RWPE2 (cell line): ENCODE measurements around the gene ARPC1A.
A peak's percentile ranks its signal among the peaks of the same experiment; 100 is the strongest.
"Not testable (repeated sequence)": the region's sequence is repeated elsewhere in the genome, so short reads cannot be mapped to it uniquely, and the experiment has no call there.

Source experiments
- ATAC-seq: fragments of 200-7000 bp; cut with Tn5 transposase; 3 replicates; pipeline ENCODE4 v1.9.1; 2021; ENCODE audit warnings: low read depth
- DNase-seq: peaks from one replicate; pipeline ENCODE4 v3.0.0-alpha.2; 2020; ENCODE audit warnings: low spot score
- H3K27ac ChIP-seq: fragments of 450-650 bp; 2 replicates; pipeline ENCODE4 v1.5.1; 2017; ENCODE audit warnings: mild to moderate bottlenecking; ENCODE audit not compliant: poor library complexity, severe bottlenecking
- H3K27me3 ChIP-seq: fragments of 250-450 bp; sonication (Bioruptor Pico); 2 replicates; pipeline ENCODE4 v1.5.1; 2021; ENCODE audit warnings: mild to moderate bottlenecking, moderate library complexity; ENCODE audit not compliant: insufficient read depth, poor library complexity, severe bottlenecking
- H3K36me3 ChIP-seq: fragments of 250-450 bp; sonication (Bioruptor Pico); 2 replicates; pipeline ENCODE4 v1.5.1; 2020; ENCODE audit warnings: low read depth, mild to moderate bottlenecking, moderate library complexity
- H3K4me1 ChIP-seq: fragments of 250-450 bp; sonication (Bioruptor Pico); 2 replicates; pipeline ENCODE4 v1.5.1; 2021; ENCODE audit warnings: mild to moderate bottlenecking, moderate library complexity; ENCODE audit not compliant: insufficient read depth, poor library complexity, severe bottlenecking
- H3K4me3 ChIP-seq: fragments of 250-450 bp; sonication (Bioruptor Pico); 2 replicates; pipeline ENCODE4 v1.5.1; 2021; ENCODE audit warnings: mild to moderate bottlenecking, moderate library complexity; ENCODE audit not compliant: severe bottlenecking
- H3K9me3 ChIP-seq: fragments of 250-450 bp; sonication (Bioruptor Pico); 2 replicates; pipeline ENCODE4 v1.5.1; 2021; ENCODE audit warnings: mild to moderate bottlenecking, moderate library complexity; ENCODE audit not compliant: severe bottlenecking
- TF ChIP-seq, protein P1 (sequence below): fragments of 450-650 bp; IDR thresholded peaks from one replicate; pipeline ENCODE4 v1.5.1; 2017; ENCODE audit warnings: mild to moderate bottlenecking, moderate library complexity; ENCODE audit not compliant: poor library complexity, severe bottlenecking

The ARPC1A gene

DNA sequence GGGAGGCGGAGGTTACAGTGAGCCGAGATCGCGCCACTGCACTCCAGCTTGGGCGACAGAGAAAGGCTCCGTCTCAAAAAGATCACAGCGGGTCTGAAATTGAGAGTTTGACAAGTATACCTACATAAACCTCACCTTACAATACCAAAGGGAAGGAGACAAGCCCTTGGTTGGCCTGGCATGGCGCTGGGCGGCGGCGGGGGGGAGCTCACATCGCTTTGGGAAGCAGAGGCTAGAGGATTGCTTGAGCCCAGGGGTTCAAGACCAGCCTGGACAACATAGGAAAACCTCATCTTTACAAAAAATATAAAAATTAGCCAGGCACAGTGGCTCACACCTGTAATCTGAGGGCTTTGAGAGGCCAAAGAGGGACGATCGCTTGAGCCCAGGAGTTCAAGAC is 1.1 kb upstream of the ARPC1A start:
- Histone ChIP-seq H3K27ac (no peak overlapping the region), H3K4me3 (peak overlapping the region; percentile 89), H3K4me1 (peaks cover 13% of the 10 kb centered on the region), H3K27me3 (no peaks in the 10 kb centered on the region), H3K36me3 (peaks cover 14% of the 10 kb centered on the region), H3K9me3 (no peaks in the 10 kb centered on the region)
- DNase-seq (no peak), ATAC-seq (no peak)
- TF ChIP-seq, protein P1, sequence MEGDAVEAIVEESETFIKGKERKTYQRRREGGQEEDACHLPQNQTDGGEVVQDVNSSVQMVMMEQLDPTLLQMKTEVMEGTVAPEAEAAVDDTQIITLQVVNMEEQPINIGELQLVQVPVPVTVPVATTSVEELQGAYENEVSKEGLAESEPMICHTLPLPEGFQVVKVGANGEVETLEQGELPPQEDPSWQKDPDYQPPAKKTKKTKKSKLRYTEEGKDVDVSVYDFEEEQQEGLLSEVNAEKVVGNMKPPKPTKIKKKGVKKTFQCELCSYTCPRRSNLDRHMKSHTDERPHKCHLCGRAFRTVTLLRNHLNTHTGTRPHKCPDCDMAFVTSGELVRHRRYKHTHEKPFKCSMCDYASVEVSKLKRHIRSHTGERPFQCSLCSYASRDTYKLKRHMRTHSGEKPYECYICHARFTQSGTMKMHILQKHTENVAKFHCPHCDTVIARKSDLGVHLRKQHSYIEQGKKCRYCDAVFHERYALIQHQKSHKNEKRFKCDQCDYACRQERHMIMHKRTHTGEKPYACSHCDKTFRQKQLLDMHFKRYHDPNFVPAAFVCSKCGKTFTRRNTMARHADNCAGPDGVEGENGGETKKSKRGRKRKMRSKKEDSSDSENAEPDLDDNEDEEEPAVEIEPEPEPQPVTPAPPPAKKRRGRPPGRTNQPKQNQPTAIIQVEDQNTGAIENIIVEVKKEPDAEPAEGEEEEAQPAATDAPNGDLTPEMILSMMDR: no peak

DNA sequence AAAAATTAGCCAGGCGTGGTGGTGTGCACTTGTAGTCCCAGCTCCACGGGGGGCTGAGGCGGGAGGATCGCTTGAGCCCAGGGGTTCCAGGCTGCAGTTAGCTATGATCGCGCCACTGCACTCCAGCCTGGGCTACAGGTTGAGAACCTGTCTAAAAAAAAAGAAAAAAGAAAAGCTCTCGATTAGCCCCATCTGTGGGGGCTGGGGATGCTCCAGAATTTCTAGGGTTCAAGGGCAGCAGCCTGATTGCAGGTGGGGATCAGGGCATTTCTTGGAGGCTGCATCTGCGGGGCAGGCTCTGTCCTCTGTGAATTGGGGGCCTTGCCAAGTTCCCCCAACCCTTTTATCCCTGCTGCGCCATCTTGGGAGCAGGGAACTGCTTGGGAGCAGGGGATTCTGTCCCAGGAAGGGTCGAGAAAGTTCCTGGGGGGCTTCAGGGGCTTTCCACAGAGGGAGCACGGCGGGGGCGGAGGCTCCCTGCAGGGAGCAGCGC is 651 bp upstream of the ARPC1A start:
- H3K36me3 ChIP-seq: peaks cover 19% of the 10 kb centered on the region
- H3K27me3 ChIP-seq: no peaks in the 10 kb centered on the region
- TF ChIP-seq, protein P1: no peak
- H3K4me3 ChIP-seq: peak overlapping the region; percentile 89
- ATAC-seq: no peak
- no peak for DNase-seq
- H3K27ac ChIP-seq: peak overlapping the region; percentile 57
- H3K4me1 ChIP-seq: peaks cover 18% of the 10 kb centered on the region
- no peaks in the 10 kb centered on the region for H3K9me3 ChIP-seq

DNA sequence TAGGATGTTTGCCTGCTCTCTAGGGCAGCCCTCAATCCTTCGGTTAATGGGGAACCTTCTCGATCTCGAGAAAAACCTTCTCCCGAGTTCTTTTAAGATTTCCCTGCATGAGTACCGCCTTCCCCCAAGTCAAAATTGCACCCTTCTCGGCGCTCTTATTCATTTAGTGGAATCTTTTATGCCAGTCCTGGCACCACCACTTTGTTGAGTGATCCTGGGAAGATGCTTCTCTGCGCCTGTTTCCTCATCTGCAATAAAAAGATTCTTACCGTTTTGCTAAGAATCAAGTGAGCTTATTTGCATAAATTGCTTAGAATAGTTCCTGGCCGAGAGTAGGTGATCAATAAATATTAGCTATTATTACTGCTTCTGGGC is 697 bp downstream of the ARPC1A start:
- Histone ChIP-seq H3K27ac (peak overlapping the region; percentile 57), H3K36me3 (peaks cover 22% of the 10 kb centered on the region), H3K4me3 (peak overlapping the region; percentile 89), H3K4me1 (peaks cover 30% of the 10 kb centered on the region), H3K9me3 (no peaks in the 10 kb centered on the region), H3K27me3 (no peaks in the 10 kb centered on the region)
- ATAC-seq (no peak), DNase-seq (no peak)
- TF ChIP-seq, protein P1: no peak

DNA sequence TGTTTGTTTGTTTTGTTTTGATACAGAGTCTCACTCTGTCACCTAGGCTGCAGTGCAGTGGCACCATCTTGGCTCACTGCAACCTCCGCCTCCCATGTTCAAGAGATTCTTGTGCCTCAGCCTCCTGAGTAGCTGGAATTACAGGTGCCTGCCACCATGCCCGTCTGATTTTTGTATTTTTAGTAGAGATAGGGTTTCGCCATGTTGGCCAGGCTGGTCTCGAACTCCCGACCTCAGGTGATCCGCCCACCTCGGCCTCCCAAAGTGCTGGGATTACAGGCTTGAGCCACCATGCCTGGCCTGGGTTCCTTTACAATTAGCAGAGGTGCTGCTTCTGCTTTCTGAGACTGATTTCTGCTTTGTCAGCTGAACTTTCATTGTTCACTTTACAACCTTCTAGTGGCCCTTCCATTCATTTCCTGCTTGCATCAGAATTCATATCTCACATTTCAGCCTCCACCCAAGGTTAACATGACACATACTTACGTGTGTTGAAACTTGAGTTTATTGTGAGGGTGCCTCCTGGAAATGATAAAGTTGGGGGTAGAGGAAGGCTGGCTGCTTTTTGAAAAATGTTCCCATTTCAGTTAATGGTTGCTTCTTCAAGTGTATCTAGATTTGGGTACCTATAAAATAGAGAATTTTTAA is 4.7 kb downstream of the ARPC1A start:
- H3K9me3 ChIP-seq, DNase-seq, H3K4me3 ChIP-seq, H3K27me3 ChIP-seq: not testable (repeated sequence)
- peaks cover 62% of the 10 kb centered on the region for H3K36me3 ChIP-seq
- peak; percentile 76 for ATAC-seq
- H3K27ac ChIP-seq: peak overlapping the region; percentile 93
- peaks cover 35% of the 10 kb centered on the region for H3K4me1 ChIP-seq

DNA sequence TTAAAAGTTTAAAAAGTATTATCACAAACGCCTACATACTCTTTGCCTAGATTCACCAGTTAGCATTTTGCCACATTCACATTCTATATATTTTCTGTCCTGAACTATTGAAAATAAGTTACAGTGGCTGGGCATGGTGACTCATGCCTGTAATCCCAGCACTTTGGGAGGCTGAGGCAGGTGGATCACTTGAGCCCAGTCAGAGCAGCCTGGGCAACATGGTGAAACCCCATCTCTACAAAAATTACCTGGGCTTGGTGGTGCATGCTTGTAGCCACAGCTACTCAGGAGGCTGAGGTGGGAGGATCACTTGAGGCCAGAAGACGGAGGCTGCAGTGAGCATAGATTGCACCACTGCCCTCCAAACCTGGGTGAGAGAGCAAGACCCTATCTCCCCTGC is 5.3 kb downstream of the ARPC1A start:
- Histone ChIP-seq H3K9me3 (no peaks in the 10 kb centered on the region), H3K4me3 (no peak overlapping the region), H3K27ac (peak overlapping the region; percentile 93), H3K4me1 (peaks cover 35% of the 10 kb centered on the region), H3K27me3 (no peaks in the 10 kb centered on the region), H3K36me3 (peaks cover 67% of the 10 kb centered on the region)
- peak; percentile 37; the same call in 1 of the 3 replicates for ATAC-seq
- TF ChIP-seq, protein P1: no peak
- no peak for DNase-seq
